Activated T-cell treated with anti-CD3 and anti-CD28 coated beads, Interleukin-2, amount 50 U/mL, for 72 hours (primary cell): Measurements from ENCODE around the gene ADAMTS12. TPM values are rescaled to one million over a fixed set of nuclear protein-coding genes. Genes with fewer than 3 reads are reported as not detected.

Experiments used
- ATAC-seq, 2 donors: fragments of 150-1000 bp; cut with Tn5 transposase; replicated peaks in 1 of 2; 2 replicates each; pipeline ENCODE4 v1.10.0; 2021; ENCODE audit warnings: moderate library complexity in 2 of 2, mild to moderate bottlenecking in 1 of 2
- DNase-seq, 2 donors: peaks; one replicate each; pipeline ENCODE4 v3.0.0; 2021 to 2022; ENCODE audit warnings: mixed read lengths in 1 of 2
- H3K27ac Mint-ChIP-seq: one replicate; pipeline ENCODE4 v1.8.0; 2022; ENCODE audit warnings: mild to moderate bottlenecking, moderate library complexity, mixed read lengths
- H3K27me3 Mint-ChIP-seq: one replicate; pipeline ENCODE4 v1.8.0; 2022; ENCODE audit warnings: low read depth, mixed read lengths
- H3K36me3 Mint-ChIP-seq, 2 donors: one replicate each; pipeline ENCODE4 v1.8.0; 2022; ENCODE audit warnings: mixed read lengths in 2 of 2, mild to moderate bottlenecking in 1 of 2; ENCODE audit not compliant: insufficient read depth in 2 of 2
- H3K4me1 Mint-ChIP-seq: one replicate; pipeline ENCODE4 v1.8.0; 2022; ENCODE audit warnings: low read depth, mixed read lengths
- H3K4me3 Mint-ChIP-seq, 2 donors: one replicate each; pipeline ENCODE4 v1.8.0; 2022; ENCODE audit warnings: mild to moderate bottlenecking in 2 of 2, mixed read lengths in 2 of 2, moderate library complexity in 2 of 2
- H3K9me3 Mint-ChIP-seq, 2 donors: one replicate each; pipeline ENCODE4 v1.8.0; 2022; ENCODE audit warnings: mixed read lengths in 2 of 2
- total RNA-seq, 2 donors: library from RNA; stranded (reverse); gene quantifications; one replicate each; pipeline ENCODE4 v1.2.3, GENCODE V29; 2022

ADAMTS12 gene
- total RNA-seq, 2 donors from 2014 or later: 0.05 TPM; not detected in 1

DNA sequence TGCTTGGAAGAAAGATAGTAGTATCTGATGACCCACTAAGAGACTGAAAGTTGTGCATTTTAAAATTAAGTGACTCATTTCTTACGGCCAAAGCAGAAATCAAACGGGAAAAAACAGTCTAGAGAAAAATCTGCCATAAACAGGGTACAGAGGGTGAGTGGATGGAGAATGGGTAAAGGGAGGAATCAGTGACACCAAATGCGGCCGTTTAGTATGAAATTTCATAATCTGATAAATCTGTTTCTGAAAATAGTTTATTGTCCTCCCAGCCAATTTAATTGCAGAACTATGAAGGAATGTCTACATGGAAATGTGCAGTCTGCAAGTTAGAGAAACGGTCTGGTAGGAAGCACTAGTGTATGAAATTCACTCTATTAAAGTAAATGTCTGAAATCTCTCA is 39.5 kb downstream of the ADAMTS12 start:
- H3K4me3 Mint-ChIP-seq: no peak overlapping the region
- no peak for ATAC-seq
- H3K27ac Mint-ChIP-seq: no peak overlapping the region
- H3K27me3 Mint-ChIP-seq: peaks cover 17% of the 10 kb centered on the region
- H3K36me3 Mint-ChIP-seq: no peaks in the 10 kb centered on the region
- H3K9me3 Mint-ChIP-seq: no peaks in the 10 kb centered on the region
- peaks cover 41% of the 10 kb centered on the region for H3K4me1 Mint-ChIP-seq
- DNase-seq: no peak

DNA sequence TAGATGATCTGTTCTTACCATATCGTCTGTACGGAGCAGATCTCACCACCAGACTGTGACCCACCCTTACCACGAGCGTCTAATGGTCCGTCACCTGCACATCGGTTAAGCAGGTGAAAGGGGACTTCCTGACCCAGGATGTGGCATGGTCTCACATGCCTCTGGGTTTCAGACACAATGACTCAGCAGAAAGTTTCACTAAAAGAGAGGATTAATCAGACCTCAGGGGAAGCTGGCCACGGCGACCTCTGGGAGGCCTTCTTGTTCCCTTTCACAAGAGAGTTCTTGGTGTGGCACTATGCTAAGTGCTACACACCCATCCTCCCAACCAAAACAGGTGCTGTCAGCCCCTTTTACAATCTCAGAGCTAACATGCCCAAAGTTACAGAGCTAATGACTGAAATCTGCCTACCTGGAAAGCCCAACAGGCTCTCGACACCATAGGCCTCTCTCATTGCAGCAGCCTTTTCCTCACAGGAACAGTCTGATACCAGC is 41.6 kb downstream of the ADAMTS12 start:
- Mint-ChIP-seq H3K4me3 (peak overlapping the region in 1 of 2 donors; percentile 52), H3K36me3 (no peaks in the 10 kb centered on the region), H3K27me3 (peaks cover 17% of the 10 kb centered on the region), H3K9me3 (no peaks in the 10 kb centered on the region), H3K4me1 (peaks cover 30% of the 10 kb centered on the region), H3K27ac (no peak overlapping the region)
- DNase-seq: peak; percentile 50 to 70
- ATAC-seq: peak; percentile 97 to 98

DNA sequence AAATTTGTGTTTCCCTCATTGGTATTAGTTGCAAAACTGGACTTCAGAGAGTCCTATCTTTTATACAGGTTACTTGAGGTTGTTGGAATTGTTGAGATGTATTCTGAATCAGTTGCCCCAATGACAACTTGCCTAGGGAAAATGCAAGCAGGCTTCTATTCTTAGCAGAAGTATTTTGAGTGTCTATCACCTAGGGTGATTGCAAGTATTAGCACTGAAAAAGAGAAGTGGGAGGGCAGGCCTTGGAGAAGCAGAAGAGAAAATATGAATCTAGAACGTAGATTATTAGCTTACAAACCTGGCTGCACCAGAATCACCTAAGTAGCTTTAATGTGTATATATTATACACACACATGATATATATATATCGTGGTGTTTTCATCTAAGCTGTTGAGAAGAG is 43.2 kb downstream of the ADAMTS12 start:
- Mint-ChIP-seq H3K4me1 (peaks cover 25% of the 10 kb centered on the region), H3K4me3 (no peak overlapping the region), H3K9me3 (peaks cover 0 to 1% of the 10 kb centered on the region in 2 donors), H3K27me3 (peaks cover 17% of the 10 kb centered on the region), H3K36me3 (peaks cover 0 to 2% of the 10 kb centered on the region in 2 donors), H3K27ac (no peak overlapping the region)
- ATAC-seq: no peak
- DNase-seq: no peak

DNA sequence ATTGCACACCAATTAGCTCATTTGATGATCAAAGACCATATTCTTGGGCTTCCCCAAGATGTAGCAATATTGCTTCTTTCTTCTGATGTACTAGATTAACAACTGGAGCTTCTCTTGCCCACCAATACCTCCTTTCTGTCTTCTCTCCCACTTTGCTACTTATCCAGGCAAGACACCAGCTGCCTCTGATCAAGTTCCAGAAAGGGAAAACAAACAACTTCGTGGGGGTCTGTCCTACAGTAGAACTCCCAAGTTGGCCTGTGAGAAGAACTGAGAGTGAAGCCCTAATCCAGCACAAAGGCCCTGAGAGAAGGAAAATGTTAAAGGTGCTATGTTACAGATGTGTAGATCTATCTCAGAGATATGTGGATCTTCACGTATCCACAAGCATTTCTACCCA is 44.9 kb downstream of the ADAMTS12 start:
- DNase-seq (no peak), ATAC-seq (no peak)
- H3K36me3 Mint-ChIP-seq: peaks cover 0 to 4% of the 10 kb centered on the region in 2 donors
- no peak overlapping the region for H3K27ac Mint-ChIP-seq
- no peak overlapping the region for H3K4me3 Mint-ChIP-seq
- peaks cover 6% of the 10 kb centered on the region for H3K27me3 Mint-ChIP-seq
- H3K9me3 Mint-ChIP-seq: peaks cover 1 to 2% of the 10 kb centered on the region in 2 donors
- H3K4me1 Mint-ChIP-seq: peaks cover 22% of the 10 kb centered on the region

DNA sequence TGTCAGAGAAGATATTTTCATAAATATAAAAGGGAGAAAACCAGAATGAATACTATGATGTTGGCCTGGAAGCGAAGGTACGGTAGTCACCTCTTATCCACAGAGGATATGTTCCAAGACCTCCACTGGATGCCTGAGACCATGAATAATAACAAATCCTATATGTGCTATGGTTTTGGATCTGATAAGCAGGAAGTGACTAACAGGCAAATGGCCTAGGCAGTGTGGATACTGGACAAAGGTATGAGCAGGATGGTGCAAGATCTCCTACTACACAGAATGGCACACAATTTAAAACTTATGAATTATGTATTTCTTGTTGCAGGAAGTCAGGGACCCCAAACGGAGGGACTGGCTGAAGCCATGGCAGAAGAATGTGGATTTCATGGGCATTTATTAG is 48.2 kb downstream of the ADAMTS12 start:
- no peak for DNase-seq
- H3K36me3 Mint-ChIP-seq: peaks cover 0 to 4% of the 10 kb centered on the region in 2 donors
- H3K4me3 Mint-ChIP-seq: no peak overlapping the region
- peaks cover 6% of the 10 kb centered on the region for H3K27me3 Mint-ChIP-seq
- H3K27ac Mint-ChIP-seq: no peak overlapping the region
- ATAC-seq: no peak
- H3K9me3 Mint-ChIP-seq: peaks cover 1 to 2% of the 10 kb centered on the region in 2 donors
- H3K4me1 Mint-ChIP-seq: peaks cover 26% of the 10 kb centered on the region

DNA sequence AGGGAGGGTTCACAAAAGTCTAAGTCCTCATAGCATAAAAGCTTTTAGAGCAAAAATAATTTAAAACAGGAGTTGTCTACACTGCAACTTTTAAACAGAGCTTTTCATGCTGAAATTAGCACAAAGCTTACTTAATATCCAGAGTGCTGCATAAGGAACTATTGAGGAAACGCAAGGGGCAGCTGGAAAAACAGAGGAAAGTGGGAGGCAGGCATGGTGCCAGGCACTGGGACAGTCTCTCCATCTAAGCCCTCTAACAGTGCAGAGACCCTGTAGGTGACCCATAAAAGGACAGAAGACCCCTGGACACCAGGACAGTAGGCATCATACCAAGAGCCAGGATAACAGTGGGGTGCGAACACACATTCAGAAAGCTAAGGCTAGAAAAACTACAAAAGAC is 49.3 kb downstream of the ADAMTS12 start:
- peaks cover 6% of the 10 kb centered on the region for H3K27me3 Mint-ChIP-seq
- no peak for DNase-seq
- no peak overlapping the region for H3K4me3 Mint-ChIP-seq
- H3K9me3 Mint-ChIP-seq: peaks cover 1 to 2% of the 10 kb centered on the region in 2 donors
- ATAC-seq: no peak
- peaks cover 26% of the 10 kb centered on the region for H3K4me1 Mint-ChIP-seq
- H3K36me3 Mint-ChIP-seq: peaks cover 0 to 4% of the 10 kb centered on the region in 2 donors
- no peak overlapping the region for H3K27ac Mint-ChIP-seq

DNA sequence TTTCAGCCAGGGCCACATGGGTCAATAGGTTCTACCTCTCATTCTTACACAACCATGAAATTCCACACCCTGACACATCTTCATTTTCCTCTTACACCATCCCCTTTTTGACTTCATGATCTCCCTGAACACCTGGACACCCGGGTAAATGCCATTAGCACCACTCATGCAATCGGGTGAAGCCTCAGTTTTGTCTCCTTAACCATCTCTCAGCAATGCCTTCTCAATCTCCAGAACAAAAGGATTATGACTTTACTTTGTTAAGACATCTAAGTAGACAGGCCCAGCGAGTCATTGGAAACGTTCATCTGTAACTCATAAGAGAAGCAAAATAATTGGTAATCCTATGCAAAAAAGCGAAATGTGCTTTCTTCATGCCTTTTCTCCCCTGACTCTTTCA is 49.9 kb downstream of the ADAMTS12 start:
- Mint-ChIP-seq H3K27me3 (peaks cover 6% of the 10 kb centered on the region), H3K36me3 (peaks cover 0 to 4% of the 10 kb centered on the region in 2 donors), H3K27ac (no peak overlapping the region), H3K4me1 (peaks cover 26% of the 10 kb centered on the region), H3K9me3 (peaks cover 1 to 2% of the 10 kb centered on the region in 2 donors), H3K4me3 (no peak overlapping the region)
- ATAC-seq (no peak), DNase-seq (no peak)

DNA sequence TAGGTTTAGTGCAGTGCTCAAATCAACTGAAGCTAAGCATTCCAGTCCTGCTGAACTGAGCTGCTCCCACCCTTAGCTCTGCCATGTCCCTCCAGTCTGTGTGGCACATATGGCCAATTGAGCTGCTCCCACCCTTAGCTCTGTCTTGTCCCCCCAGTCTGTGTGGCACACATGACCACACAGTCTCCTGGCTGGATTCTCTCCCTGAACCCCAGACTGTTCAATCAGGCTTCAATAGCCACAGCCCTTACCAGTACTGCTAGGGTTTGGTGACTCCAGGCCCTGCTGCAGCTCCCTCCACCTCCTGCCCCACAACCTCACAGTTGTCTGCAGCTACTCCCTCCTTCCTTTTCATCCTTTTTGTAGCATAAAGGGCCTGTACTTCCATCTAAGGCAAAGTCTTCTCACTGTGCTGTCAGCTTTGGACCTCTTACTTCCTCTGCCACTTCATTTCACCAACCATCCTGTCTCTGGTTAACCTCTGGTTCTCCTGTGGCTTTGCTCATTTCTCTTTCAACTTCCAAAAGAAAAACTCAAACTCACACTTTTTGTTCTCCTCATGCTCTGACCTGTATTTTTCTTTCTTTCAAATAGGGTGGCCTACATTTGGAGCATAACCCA is 50.8 kb downstream of the ADAMTS12 start:
- peak in 1 of 2 donors; percentile 9 for DNase-seq
- peaks cover 6% of the 10 kb centered on the region for H3K27me3 Mint-ChIP-seq
- H3K9me3 Mint-ChIP-seq: peaks cover 1 to 2% of the 10 kb centered on the region in 2 donors
- ATAC-seq: peak; percentile 56 to 87
- H3K36me3 Mint-ChIP-seq: peaks cover 0 to 4% of the 10 kb centered on the region in 2 donors
- no peak overlapping the region for H3K4me3 Mint-ChIP-seq
- H3K4me1 Mint-ChIP-seq: peaks cover 20% of the 10 kb centered on the region
- H3K27ac Mint-ChIP-seq: no peak overlapping the region

DNA sequence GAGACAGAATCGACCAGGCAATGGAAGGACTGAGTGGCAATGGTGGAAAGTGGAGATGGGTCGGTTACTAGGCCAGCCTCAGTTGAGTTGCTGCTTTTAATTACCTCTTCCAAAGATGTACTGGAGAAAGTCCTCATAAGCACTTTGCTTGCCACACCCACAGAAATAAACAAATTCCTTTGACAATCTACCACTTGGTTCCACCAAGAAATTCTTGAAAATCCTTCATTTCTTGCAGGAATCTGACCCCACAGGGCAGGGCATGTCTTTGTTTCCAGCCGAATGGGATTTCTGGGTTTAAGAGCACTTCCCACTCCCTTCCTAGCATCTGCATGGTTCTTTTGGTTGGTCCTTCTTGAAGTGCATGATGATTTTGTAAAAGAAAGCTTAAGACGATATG is 54.5 kb downstream of the ADAMTS12 start:
- H3K36me3 Mint-ChIP-seq: no peaks in the 10 kb centered on the region
- ATAC-seq: no peak
- H3K27ac Mint-ChIP-seq: no peak overlapping the region
- H3K4me3 Mint-ChIP-seq: no peak overlapping the region
- H3K27me3 Mint-ChIP-seq: peaks cover 6% of the 10 kb centered on the region
- no peak for DNase-seq
- H3K9me3 Mint-ChIP-seq: no peaks in the 10 kb centered on the region
- H3K4me1 Mint-ChIP-seq: peaks cover 19% of the 10 kb centered on the region

DNA sequence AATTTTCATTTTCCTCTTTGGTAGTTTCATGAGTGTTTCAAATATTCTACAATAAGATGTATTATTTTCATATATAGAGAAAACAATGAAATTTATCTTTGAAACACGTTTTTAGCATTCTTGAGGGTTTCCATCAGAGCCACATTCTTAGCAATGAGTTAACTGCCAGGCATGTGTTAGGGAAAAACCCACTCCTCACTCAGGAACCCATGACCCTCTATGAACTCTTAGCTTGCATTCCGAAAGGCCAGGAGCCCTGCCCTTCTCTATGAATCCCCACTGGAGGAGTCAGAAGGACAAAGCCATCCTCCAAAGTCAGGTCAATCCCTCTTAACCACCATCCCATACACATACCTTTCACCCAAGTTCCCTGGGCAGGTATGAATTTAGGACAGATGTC is 57.5 kb downstream of the ADAMTS12 start:
- Mint-ChIP-seq H3K36me3 (no peaks in the 10 kb centered on the region), H3K4me3 (no peak overlapping the region), H3K9me3 (no peaks in the 10 kb centered on the region), H3K27me3 (no peaks in the 10 kb centered on the region), H3K27ac (no peak overlapping the region), H3K4me1 (no peaks in the 10 kb centered on the region)
- no peak for ATAC-seq
- no peak for DNase-seq

DNA sequence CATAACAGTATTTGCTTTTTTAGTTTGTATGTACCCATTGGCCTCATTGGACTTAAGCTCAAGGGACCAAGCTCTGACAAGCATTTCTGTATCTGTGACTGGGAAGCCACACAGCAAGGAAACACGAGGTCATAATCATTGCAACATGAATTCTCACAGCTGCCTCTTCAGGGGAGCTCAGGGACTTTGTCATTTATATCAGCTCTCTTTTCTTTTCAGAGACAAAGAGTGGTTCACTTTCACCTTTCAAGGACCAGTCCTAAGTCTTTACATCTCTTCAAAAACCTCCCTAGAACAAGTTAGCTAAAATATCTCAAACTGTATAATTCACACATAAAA is 58.6 kb downstream of the ADAMTS12 start:
- ATAC-seq (no peak), DNase-seq (no peak)
- Mint-ChIP-seq H3K4me1 (no peaks in the 10 kb centered on the region), H3K27ac (no peak overlapping the region), H3K36me3 (no peaks in the 10 kb centered on the region), H3K27me3 (no peaks in the 10 kb centered on the region), H3K4me3 (no peak overlapping the region), H3K9me3 (no peaks in the 10 kb centered on the region)

DNA sequence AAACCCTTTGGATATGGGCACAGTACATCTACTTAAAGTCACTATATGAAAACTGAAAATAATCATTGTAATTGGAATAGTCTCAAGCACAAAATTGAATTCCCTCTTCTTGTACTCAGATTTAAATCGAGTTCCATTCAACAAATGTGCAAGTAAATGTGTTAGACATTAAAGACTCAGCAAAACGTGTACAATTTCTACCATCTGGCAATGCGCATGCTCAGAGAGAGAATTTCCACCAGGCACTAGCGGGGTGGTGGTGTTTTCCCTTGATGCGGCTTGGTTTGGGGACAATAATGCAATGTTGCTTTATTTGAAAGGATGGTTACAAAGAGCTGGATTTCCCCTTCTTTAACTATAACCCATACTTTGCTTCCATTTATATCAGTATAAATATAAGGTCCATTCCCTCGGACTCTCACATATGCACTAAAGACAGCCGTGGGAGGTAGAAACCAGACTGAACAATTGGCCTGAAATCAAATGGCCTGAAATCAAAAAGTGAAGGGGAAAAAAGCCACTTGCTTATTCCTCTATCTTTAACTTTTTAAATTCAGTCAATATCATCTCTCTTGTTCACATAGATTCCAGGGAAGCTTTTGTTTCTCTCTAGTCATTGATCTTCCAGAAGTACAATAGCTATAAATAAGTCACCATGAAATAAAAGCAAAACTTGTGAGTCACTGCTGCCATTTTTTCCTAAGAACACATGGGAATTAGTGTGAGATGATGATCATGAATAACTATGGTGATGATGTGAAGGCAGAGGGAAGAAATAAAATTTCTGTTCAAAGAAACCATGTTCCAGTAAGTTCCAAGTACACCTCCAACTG is 59.2 kb downstream of the ADAMTS12 start:
- no peaks in the 10 kb centered on the region for H3K9me3 Mint-ChIP-seq
- no peak for ATAC-seq
- H3K4me3 Mint-ChIP-seq: no peak overlapping the region
- H3K27me3 Mint-ChIP-seq: no peaks in the 10 kb centered on the region
- H3K4me1 Mint-ChIP-seq: no peaks in the 10 kb centered on the region
- no peaks in the 10 kb centered on the region for H3K36me3 Mint-ChIP-seq
- no peak overlapping the region for H3K27ac Mint-ChIP-seq
- DNase-seq: no peak

DNA sequence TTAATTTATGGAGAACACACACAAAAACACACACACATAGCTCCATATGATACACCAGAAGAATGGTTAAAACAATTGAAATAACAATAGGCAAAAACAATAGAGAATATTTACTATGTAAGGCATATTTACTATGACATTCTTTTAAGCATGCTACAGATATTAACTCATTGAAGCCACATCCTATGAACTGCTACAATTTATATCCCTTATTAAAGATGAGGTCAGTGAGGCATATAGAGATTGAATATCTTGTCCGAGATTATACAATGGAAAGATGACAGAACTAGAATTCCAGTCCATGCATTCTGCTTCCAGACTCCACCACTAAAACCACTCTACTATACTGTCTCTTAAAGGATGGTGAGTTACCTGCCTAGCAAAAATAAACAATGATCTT is 60.7 kb downstream of the ADAMTS12 start:
- H3K4me3 Mint-ChIP-seq: no peak overlapping the region

More for the DNA sequence above, 60.7 kb downstream of the ADAMTS12 start:
- no peak overlapping the region for H3K27ac Mint-ChIP-seq
- H3K36me3 Mint-ChIP-seq: no peaks in the 10 kb centered on the region
- DNase-seq (no peak), ATAC-seq (no peak)
- no peaks in the 10 kb centered on the region for H3K9me3 Mint-ChIP-seq
- no peaks in the 10 kb centered on the region for H3K27me3 Mint-ChIP-seq
- no peaks in the 10 kb centered on the region for H3K4me1 Mint-ChIP-seq
